ENCODE measurements around the gene STING1.
A peak's percentile ranks its signal among the peaks of the same experiment; 100 is the strongest.
"Not testable (repeated sequence)": the region's sequence is repeated elsewhere in the genome, so short reads cannot be mapped to it uniquely, and the experiment has no call there.

GRCh38 chr5:139503879-139504278, 21.3 kb upstream of the STING1 start:
- TF ChIP-seq CTCF (IDR thresholded peaks at IDR 0.05); RELA (CRISPR knock-in tag; IDR thresholded peaks at IDR 0.05; ENCODE audit: borderline replicate concordance); CBFB (CRISPR knock-in tag; IDR thresholded peaks at IDR 0.05; ENCODE audit: low read depth); HMGXB4 (CRISPR knock-in tag; IDR thresholded peaks at IDR 0.05); USF1 (CRISPR knock-in tag; IDR thresholded peaks at IDR 0.05); TCF7 (CRISPR knock-in tag; IDR thresholded peaks at IDR 0.05; ENCODE audit: low read depth); TEAD4 (CRISPR knock-in tag; IDR thresholded peaks at IDR 0.05); KAT7 (CRISPR knock-in tag; IDR thresholded peaks at IDR 0.05; ENCODE audit: borderline replicate concordance); FOXP4 (CRISPR knock-in tag; IDR thresholded peaks at IDR 0.05); GABPB1 (CRISPR knock-in tag; IDR thresholded peaks at IDR 0.05): not testable (repeated sequence)
- TF ChIP-seq MAX (CRISPR knock-in tag; IDR thresholded peaks at IDR 0.05) = peak; percentile 37; the same call in 1 of the 2 replicates
